Endothelial cell of umbilical vein (primary cell): ENCODE data around the gene SDHC. TPM values are rescaled to one million over a fixed set of nuclear protein-coding genes. Genes with fewer than 3 reads are reported as not detected.

Experiments
- BruUV-seq: library from RNA; stranded (reverse); fragments of 400-500 nt; replicated peaks from 2 replicates; lab custom pipeline; 2021; lab: Mats Ljungman, UMichigan
- CTCF ChIA-PET: fragments of 300-600, 350-600 bp; sonication (Branson Sonifier 250); formaldehyde crosslinking; loops from one replicate; lab custom pipeline; 2021; ENCODE audit warnings: antibody characterized with exemption, inconsistent platforms; lab: Charles Lee
- POLR2A ChIA-PET: fragments of 300-600, 350-600 bp; sonication (Branson Sonifier 250); formaldehyde crosslinking; loops from one replicate; lab custom pipeline; 2021; ENCODE audit warnings: antibody characterized with exemption, inconsistent platforms; lab: Charles Lee
- DNase-seq: peaks from one replicate; pipeline ENCODE4 v3.0.0-alpha.2; 2011; ENCODE audit warnings: low read depth, low spot score
- FAIRE-seq: peaks from 2 replicates; lab custom pipeline; 2011; peaks lifted over from hg19 to GRCh38; lab: Jason Lieb, UNC
- H2AFZ ChIP-seq: 2 replicates; pipeline ENCODE4 v1.6.0; 2012; ENCODE audit warnings: low read depth, low read length, control low read depth, inconsistent platforms
- H3K27ac ChIP-seq: 2 replicates; pipeline ENCODE4 v1.5.1; 2011; ENCODE audit warnings: low read depth, mild to moderate bottlenecking, control low read depth, low read length, moderate library complexity; ENCODE audit not compliant: insufficient read depth
- H3K27me3 ChIP-seq, 2 experiments: 2 replicates each; pipeline versions ENCODE4 v1.6.0 to v1.6.1; 2011; ENCODE audit warnings: low read length in 2 of 2, mixed read lengths in 1 of 2; ENCODE audit not compliant: control insufficient read depth in 2 of 2, insufficient read depth in 2 of 2
- H3K36me3 ChIP-seq, 2 experiments: 2 replicates in 1 of 2; 3 replicates in 1 of 2; pipeline ENCODE4 v1.5.1; 2011; ENCODE audit warnings: low read length in 2 of 2, mild to moderate bottlenecking in 1 of 2, moderate library complexity in 1 of 2; ENCODE audit not compliant: control insufficient read depth in 2 of 2, insufficient read depth in 2 of 2; ENCODE audit errors: extremely low read depth in 1 of 2
- H3K4me1 ChIP-seq: 3 replicates; pipeline ENCODE4 v1.5.1; 2011; ENCODE audit warnings: mild to moderate bottlenecking, low read length; ENCODE audit not compliant: control insufficient read depth, insufficient read depth; ENCODE audit errors: extremely low read depth
- H3K4me2 ChIP-seq: 2 replicates; pipeline ENCODE4 v1.6.1; 2011; ENCODE audit warnings: low read length, control low read depth, mixed read lengths; ENCODE audit not compliant: insufficient read depth
- H3K4me3 ChIP-seq, 3 experiments: fragments of 200-600 bp in 1 of 3; sonication (generic), shearing (Covaris generic) in 1 of 3; replicated peaks in 1 of 3; 2 replicates each; pipeline ENCODE4 v1.5.1; 2011 to 2016; ENCODE audit warnings: control low read depth in 3 of 3, low read length in 3 of 3, mild to moderate bottlenecking in 2 of 3, inconsistent platforms in 1 of 3, low read depth in 1 of 3, moderate library complexity in 1 of 3; ENCODE audit not compliant: insufficient read depth in 1 of 3
- H3K79me2 ChIP-seq: 2 replicates; pipeline ENCODE4 v1.6.0; 2012; ENCODE audit warnings: low read length, inconsistent platforms; ENCODE audit not compliant: control insufficient read depth, insufficient read depth
- H3K9ac ChIP-seq: replicated peaks from 2 replicates; pipeline ENCODE3; 2011; ENCODE audit warnings: low read length, control low read depth; ENCODE audit not compliant: insufficient read depth; ENCODE audit errors: extremely low read depth
- H3K9me1 ChIP-seq: replicated peaks from 3 replicates; pipeline ENCODE4 v1.6.0; 2011; ENCODE audit warnings: mild to moderate bottlenecking, low read length; ENCODE audit not compliant: control insufficient read depth, insufficient read depth; ENCODE audit errors: extremely low read depth
- H3K9me3 ChIP-seq: replicated peaks from 2 replicates; pipeline ENCODE4 v1.5.1; 2012; ENCODE audit warnings: low read length, inconsistent platforms; ENCODE audit not compliant: control insufficient read depth, insufficient read depth
- H4K20me1 ChIP-seq: replicated peaks from 2 replicates; pipeline ENCODE3; 2011; ENCODE audit warnings: mild to moderate bottlenecking, low read length; ENCODE audit not compliant: control insufficient read depth, insufficient read depth; ENCODE audit errors: extremely low read depth
- EZH2 ChIP-seq: IDR thresholded peaks from 2 replicates; pipeline ENCODE4 v1.6.1; 2012; ENCODE audit warnings: borderline replicate concordance, low read depth, mild to moderate bottlenecking, moderate library complexity, low read length, inconsistent platforms; ENCODE audit not compliant: severe bottlenecking
- FOS ChIP-seq: IDR thresholded peaks from 2 replicates; pipeline ENCODE4 v1.6.1; 2011; ENCODE audit warnings: mild to moderate bottlenecking, low read length, moderate library complexity, borderline replicate concordance; ENCODE audit not compliant: insufficient read depth
- GATA2 ChIP-seq: IDR thresholded peaks from 2 replicates; pipeline ENCODE4 v1.7.0; 2011; ENCODE audit warnings: low read depth, mild to moderate bottlenecking, moderate library complexity, mixed read lengths, low read length; ENCODE audit not compliant: insufficient read length, insufficient read depth
- JUN ChIP-seq: IDR thresholded peaks from 2 replicates; pipeline ENCODE4 v1.6.1; 2011; ENCODE audit warnings: borderline replicate concordance, low read depth; ENCODE audit not compliant: insufficient read length, insufficient read depth
- MYC ChIP-seq: IDR thresholded peaks from one replicate; pipeline ENCODE4 v1.6.1; 2011; ENCODE audit warnings: mild to moderate bottlenecking, low read depth, low read length
- POLR2A ChIP-seq: IDR thresholded peaks from 2 replicates; pipeline ENCODE4 v1.6.1; 2012; ENCODE audit warnings: low read depth, mild to moderate bottlenecking, control low read depth, low read length
- POLR2AphosphoS5 ChIP-seq: IDR thresholded peaks from 2 replicates; pipeline ENCODE4 v1.6.1; 2012; ENCODE audit warnings: low read depth, mild to moderate bottlenecking, control low read depth, low read length, moderate library complexity; ENCODE audit not compliant: insufficient read depth
- dilution Hi-C: fragments of 300-500 bp; cut with MboI; formaldehyde crosslinking; loops from one replicate; pipeline ENCODE4 v1.15.0; 2019; ENCODE audit warnings: low sequenced_read_pairs; ENCODE audit not compliant: extremely low pct_ligation_motif_present
- intact Hi-C: fragments of 100-400 bp; cut with micrococcal nuclease; formaldehyde crosslinking; loops from one replicate; pipeline ENCODE4 v1.10.0; 2022
- polyA plus RNA-seq, 4 experiments: library from polyadenylated mRNA; depleted of rRNA in 3 of 4; stranded (reverse) in 3 of 4; unstranded in 1 of 4; fragments of >200 nt; gene quantifications; 2 replicates each; pipeline versions ENCODE4 v1.2.1 to v1.2.3, GENCODE V29; 2011 to 2012; ENCODE audit warnings: missing spikeins in 1 of 4
- total RNA-seq: library from RNA; stranded (reverse); gene quantifications from 2 replicates; pipeline ENCODE4 v1.2.3, GENCODE V29; 2021
- TF ChIP-seq, protein P1 (sequence below): IDR thresholded peaks from 2 replicates; pipeline ENCODE4 v1.6.1; 2011; ENCODE audit not compliant: insufficient read depth, insufficient read length
- TF ChIP-seq, protein P2 (sequence below), 2 donors: IDR thresholded peaks; 1 replicate in 1 of 2; 2 replicates in 1 of 2; pipeline ENCODE4 v1.5.1; 2011; ENCODE audit warnings: low read length in 2 of 2, mild to moderate bottlenecking in 2 of 2, moderate library complexity in 2 of 2, control low read depth in 1 of 2, inconsistent platforms in 1 of 2, low read depth in 1 of 2; ENCODE audit not compliant: insufficient read depth in 1 of 2; ENCODE audit errors: extremely low read depth in 1 of 2

The SDHC gene
- total and polyA plus RNA-seq, 2 donors (not counting 3 experiments of a cell fraction or from before 2014, with no cell fraction given): 148 to 279 TPM

DNA sequence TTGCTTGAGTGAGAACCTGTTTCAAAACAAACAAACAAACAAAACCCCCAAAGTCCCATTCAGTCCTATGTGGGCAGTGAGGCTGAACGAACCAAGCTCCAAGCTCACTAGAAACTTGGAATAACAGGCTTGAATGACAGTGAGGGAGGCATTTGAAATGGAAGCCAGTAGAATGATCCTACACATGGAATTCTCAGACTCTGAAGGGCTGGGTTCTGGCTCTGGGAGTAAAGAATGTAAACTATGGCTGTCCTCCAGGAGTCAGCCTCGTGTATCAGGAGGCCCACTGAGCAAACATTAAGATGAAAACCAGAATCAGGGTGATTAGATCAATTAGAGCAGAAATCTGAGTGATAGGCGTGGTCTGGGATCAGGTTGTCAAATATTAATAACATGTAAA lies 40.8 kb upstream of the SDHC start:
- Histone ChIP-seq H3K4me3 (no peak overlapping the region), H3K9me1 (no peaks in the 10 kb centered on the region), H3K79me2 (no peaks in the 10 kb centered on the region), H3K9ac (no peak overlapping the region), H2AFZ (no peak overlapping the region), H3K36me3 (no peaks in the 10 kb centered on the region), H3K4me2 (no peak overlapping the region), H3K9me3 (no peaks in the 10 kb centered on the region), H3K4me1 (no peaks in the 10 kb centered on the region), H3K27ac (no peak overlapping the region), H4K20me1 (no peaks in the 10 kb centered on the region), H3K27me3 (peaks cover 8 to 17% of the 10 kb centered on the region in 2 experiments)
- DNase-seq (no peak), FAIRE-seq (no peak)
- CTCF ChIA-PET: interaction anchor here (1.1 to 2.1 kb wide), 4 partner anchors 18 to 109 kb away, joined by 3 to 6 read pairs (median 3); no protein-coding TSS in a partner anchor
- dilution Hi-C loops: no loop called here
- POLR2A ChIA-PET: no interaction called here
- intact Hi-C loops: no loop called here
- TF ChIP-seq POLR2A (no peak), MYC (no peak), FOS (no peak), POLR2AphosphoS5 (no peak), GATA2 (no peak), EZH2 (no peak), JUN (no peak)
- TF ChIP-seq, protein P1, sequence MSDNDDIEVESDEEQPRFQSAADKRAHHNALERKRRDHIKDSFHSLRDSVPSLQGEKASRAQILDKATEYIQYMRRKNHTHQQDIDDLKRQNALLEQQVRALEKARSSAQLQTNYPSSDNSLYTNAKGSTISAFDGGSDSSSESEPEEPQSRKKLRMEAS: no peak
- TF ChIP-seq, protein P2, sequence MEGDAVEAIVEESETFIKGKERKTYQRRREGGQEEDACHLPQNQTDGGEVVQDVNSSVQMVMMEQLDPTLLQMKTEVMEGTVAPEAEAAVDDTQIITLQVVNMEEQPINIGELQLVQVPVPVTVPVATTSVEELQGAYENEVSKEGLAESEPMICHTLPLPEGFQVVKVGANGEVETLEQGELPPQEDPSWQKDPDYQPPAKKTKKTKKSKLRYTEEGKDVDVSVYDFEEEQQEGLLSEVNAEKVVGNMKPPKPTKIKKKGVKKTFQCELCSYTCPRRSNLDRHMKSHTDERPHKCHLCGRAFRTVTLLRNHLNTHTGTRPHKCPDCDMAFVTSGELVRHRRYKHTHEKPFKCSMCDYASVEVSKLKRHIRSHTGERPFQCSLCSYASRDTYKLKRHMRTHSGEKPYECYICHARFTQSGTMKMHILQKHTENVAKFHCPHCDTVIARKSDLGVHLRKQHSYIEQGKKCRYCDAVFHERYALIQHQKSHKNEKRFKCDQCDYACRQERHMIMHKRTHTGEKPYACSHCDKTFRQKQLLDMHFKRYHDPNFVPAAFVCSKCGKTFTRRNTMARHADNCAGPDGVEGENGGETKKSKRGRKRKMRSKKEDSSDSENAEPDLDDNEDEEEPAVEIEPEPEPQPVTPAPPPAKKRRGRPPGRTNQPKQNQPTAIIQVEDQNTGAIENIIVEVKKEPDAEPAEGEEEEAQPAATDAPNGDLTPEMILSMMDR (IDR thresholded peaks at IDR 0.05; ENCODE audit: extremely low read depth in 1 of 2, insufficient read depth in 1 of 2, low read depth in 1 of 2, low read length in 2 of 2): no peak
- BruUV-seq: no TSS peak
